Activated CD4-positive, CD25-positive, alpha-beta regulatory T cell treated with anti-CD3 and anti-CD28 coated beads, Interleukin-2, amount 50 U/mL, for 72 hours (primary cell): ENCODE data around the gene ASAP3.

Experiments used
- DNase-seq: peaks from one replicate; pipeline ENCODE4 v3.0.0; 2021

Gene ASAP3

DNA sequence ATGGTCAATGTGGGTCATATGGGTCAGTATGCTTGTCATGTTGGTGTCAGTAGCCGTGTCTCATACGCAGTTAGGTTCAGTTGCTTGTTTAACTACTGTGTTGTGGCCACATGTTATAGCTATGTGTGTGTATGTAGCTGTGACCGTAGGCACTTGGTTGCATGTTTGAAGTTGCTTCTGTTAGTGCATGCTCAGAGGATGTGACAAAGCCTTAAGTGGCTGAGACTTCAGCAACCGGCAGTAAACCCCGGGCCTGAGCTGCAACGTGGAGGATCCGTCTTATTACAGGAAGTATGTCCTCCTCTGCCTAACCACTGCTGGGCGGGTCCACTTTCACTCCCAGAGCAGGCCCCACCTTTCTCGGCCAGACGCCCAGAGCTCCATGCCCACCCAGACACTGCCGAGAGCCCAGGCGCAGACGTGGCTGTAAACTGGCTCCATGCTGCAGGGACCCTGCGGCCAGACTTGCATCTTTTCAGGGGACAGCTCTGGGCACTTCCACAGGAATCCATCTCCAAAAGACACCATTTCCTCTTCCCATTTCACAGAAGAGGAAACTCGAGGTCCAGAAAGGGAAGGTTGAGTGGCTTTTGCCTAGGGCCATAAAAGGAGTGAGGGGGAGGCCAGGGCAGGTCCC, 61.6 kb downstream of the ASAP3 start:
- DNase-seq: peak; percentile 43

DNA sequence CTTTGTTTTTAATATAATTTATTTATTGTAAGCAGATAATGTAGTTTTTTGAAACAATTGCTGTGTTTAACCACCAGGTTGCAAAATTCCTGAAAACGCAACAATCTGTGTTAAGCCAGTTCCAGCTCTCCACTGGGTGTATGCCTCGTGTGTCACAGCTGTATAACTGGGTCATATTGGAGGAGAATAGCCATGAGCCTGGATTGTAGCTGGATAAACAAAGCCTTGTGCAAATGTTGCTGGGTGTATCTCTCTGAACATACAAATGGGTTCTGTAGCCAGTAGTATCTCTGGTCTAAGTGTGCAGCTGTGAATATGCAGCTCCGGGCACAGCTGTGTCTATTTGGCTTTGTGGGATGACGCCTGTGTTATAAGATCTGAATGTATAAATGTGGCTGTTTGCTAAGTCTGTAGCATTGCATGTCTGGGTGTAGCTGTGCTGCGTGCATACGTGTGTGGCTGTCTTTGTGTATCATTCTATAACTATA, 62.2 kb downstream of the ASAP3 start:
- DNase-seq: no peak

DNA sequence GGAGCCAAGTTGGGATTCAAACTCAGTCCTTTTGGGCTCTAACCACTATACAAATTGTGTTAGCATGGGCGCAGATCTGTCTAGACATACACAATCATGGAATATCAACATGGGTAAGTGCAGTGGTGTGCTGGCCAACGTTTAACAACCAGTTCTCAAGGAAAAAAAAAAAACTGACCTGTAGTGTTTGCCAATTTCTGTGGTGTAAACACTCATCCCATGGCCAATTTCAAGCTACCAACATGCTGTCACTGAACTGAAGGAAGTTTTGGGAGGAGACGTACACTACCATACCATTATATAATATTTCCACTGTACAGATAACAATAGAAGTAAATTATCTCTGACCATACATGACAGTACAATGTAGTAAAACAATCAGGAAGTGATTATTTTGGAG, 62.6 kb downstream of the ASAP3 start:
- DNase-seq: no peak

- DNase-seq: no peak
Measured at GRCh38 chr1:23420778-23421177, 63.2 kb downstream of the ASAP3 start.

DNA sequence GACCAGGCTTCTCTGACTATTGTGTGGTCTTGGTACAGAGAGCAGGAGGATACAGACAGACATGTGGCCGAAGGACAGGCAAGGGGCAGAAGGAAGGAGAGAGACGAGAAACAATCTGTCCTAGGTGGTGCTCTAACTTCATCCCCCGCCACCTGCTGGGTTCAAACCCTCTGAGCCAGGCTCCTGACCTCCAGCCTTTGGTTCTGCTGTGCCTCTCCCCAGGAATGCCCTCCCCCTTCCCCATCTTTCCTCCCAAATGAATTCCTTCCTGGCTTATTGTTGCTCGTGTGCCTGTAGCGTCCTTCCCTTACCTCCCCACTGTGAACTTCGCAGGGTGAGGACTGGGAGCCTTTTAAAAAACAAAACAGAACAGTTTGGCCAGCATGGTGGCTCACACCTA, 64.8 kb downstream of the ASAP3 start:
- no peak for DNase-seq

DNA sequence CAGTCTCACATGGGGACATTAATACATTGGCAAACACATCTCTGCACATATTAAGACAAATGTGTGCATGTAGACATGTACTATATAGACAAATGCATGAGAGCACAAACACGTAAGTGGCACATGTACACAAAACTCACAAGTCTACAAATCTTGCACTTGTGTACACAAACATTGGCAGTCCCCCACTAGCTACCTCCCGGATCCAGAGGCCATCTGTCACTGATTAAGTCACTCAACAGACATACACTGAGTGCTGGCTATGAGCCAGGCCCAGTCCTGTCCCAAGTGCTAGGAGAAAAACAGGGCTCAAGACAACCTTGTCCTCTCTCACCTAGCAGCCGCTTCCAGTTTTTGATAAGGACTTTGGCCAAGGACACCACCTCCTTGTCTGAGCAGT, 66.4 kb downstream of the ASAP3 start:
- no peak for DNase-seq

DNA sequence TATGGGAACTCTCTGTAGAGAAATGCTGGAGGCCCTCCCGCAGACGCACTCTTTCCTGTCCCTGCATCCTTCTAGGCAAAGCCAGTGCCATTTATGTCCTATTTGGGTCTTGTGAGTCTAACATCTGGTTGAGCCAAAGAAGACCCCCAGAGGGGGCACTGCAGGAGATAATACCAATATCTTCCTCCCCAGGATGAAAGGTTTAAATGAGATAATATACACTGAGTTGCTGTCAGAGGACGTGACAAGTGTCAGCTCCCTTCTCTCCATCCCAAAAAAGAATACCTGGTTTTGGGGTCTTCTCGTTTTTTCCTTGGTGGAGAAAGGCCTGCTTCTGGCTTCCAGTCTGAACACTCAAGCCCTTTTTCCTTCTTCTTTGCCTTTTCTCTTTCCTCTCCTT, 67.0 kb downstream of the ASAP3 start:
- no peak for DNase-seq

GRCh38 chr1:23408797-23409290, 75.1 kb downstream of the ASAP3 start:
- DNase-seq: no peak

DNA sequence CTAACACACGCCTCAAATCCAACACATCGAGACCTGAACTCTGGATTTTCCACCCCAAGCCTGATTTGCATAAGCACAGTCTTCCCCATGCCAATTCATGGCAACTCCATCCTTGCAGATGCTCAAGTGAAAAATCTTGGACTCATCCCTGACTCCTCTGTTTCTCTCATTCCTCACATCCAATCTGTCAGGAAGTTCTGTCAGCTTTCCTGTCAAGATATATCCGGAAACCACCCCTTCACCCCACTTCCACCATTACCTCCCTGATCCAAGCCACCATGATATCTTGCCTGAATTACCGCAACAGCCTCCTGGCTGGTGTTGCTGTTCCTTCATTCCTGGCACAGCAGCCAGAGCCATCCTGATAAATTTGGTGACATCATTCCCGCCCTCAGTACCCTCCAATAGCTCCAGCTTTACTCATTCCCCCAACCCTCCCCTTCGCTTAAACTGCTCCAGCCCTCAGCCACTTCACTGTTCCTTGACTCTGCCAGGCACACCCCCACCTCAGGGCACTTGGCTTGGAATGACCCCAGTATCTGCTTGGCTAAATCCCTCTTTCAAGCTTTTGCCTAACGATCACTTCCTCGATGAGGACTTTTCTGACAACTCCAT, 76.9 kb downstream of the ASAP3 start:
- no peak for DNase-seq

DNA sequence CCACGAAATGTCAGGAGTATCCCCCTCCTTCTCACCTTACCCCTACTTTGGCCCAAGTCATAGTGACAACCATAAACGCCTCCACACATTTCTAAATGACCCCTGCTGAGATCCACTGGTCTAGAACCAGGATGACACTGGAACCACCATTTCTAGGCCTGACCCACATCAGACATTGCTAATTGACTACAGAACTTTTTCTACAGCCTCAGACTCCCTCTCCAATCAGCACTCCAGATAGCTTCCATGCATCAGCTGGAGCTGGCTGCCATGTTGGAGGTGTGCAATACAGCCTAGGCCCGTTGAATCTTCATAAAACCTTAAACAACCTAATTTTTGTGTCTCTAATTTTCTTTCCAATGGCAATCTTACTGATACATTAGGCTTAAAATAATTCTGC, 78.0 kb downstream of the ASAP3 start:
- no peak for DNase-seq

GRCh38 chr1:23403735-23404486, 80.1 kb downstream of the ASAP3 start:
- peak; percentile 90 for DNase-seq

DNA sequence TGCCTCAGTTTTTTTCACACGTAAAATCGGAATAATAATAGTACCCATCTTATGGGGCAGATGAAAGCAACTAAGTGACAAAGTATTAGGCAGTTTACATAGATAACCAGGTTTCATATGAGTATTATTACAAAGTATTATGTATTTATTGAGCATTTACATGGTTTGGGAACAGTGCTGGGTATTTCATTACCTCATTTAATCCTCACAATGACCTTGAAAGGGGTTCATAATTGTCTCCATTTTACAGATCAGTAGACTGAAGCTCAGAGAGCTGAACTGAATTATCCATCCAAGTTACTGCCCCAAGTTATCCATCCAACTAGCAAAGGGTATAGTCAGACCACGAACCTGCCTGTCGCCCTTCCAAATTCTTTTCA, 80.6 kb downstream of the ASAP3 start:
- no peak for DNase-seq

DNA sequence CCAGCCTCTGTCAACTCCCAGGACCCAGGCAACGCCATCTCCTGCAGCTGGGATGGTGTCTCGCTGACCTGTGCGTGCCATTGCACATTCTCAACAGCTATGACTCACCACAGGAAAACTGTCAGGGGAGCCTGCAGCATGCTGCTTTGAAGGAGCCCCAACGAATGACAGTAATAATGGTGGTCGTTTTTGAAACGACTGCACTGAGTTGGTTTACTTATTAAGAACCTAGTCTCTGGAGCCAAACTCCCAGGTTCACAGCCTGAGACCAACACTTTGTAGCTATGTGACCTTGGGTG, 81.0 kb downstream of the ASAP3 start:
- DNase-seq: no peak

DNA sequence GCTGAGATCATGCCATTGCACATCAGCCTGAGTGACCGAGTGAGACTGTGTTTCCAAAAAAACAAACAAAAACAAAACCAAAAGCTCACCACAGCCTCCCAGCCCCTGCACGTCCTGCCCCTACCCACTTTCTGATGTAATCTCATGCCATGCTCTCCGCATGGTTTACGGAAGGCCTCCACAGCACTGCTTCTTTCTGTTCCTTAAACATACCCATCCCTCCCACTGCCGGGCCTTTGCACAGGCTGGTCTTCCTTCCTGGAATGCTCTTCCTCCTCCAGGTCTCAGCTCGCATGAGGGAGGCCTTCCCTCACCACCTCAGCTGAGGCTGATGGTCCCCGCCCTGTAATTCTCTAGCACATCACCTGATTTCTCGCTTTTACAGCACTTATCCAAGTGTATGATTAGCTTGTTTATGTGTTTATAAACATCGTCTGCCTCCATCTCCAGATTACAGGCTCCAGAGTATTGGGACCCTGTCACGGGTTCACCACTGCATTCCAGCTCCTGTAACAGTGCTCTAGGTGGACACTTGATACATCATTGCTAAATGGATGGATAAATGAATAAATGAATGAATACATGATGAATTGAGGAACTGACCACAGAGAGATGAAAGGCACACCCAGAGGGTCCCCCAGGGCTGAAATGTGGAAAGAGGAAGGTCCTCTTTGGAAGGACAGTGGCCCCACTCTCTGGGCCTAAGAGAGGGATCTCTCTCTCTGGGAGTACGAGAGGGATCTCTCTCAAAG, 81.5 kb downstream of the ASAP3 start:
- no peak for DNase-seq

DNA sequence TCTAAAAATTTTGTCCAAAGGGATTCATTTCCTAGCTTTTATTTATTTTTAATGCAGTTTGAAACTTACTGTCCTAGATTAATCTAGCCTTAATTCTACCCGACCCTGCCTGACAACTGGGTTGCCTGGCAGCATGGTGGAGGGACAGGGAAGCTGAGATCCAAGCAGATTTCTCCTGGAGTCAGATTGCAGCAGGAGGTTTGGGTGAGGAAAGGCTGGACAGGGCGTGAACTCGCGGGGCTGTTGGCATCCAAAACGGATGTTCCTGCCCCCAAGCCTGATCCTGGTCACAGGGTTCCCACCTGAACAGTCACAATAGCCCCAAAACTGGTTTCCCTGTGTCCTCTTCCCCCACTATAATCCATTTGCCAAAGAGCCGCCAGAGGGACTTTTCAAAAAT, 82.7 kb downstream of the ASAP3 start:
- no peak for DNase-seq

DNA sequence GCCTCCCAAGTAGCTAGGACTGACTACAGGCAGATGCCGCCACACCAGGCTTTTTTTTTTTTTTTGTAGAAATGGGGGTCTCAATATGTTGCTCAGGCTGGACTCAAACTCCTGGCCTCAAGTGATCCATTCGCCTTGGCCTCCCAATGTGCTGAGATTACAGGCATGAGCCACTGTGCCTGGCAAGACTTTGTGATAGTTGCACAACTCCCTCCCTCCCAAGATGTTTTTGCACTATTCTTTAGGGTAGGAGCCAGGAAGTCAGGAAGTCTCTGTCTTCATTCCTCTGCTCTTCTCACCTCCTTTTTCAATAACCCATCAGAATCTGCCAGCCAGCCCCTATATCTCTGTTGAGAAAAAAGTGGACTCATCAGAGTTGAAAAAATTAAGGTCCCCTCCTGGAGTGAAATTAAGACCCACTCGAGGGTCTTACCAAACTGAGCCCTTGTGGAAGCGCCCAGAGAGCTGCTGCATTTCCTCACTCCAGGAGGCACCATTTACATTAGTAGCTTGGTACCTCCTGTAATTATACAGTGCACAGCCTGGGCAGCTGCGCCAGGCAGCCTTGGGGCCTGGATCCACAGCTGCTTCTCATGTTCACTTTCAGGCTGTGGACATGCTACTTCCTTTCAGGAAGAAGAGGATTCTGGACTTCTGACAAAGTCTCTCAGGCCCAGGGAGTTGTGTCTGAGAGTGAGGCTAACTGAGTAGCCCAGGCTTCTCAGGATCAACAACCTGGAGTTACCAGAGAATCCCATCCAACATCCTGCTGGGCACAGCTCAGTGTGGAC, 83.5 kb downstream of the ASAP3 start:
- no peak for DNase-seq

GRCh38 chr1:23399229-23399628, 84.8 kb downstream of the ASAP3 start:
- no peak for DNase-seq

DNA sequence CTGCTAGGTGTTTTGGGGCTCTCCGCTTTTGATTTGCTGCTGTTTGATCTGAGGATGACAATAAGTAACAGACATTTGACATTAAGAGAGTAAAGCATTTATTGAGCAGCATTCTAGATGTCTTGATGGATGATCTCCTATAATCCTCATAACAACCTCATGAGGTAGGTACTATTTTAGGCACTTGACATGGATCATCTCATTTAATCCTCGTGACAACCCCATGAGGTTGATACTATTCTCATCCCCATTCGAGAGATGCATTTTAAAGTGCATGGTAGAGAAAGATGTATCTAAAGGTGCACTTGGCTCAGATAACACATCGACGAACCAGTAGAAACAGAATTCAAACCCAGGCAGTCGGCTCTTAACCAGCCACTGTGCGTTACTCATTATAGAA, 86.1 kb downstream of the ASAP3 start:
- DNase-seq: no peak

GRCh38 chr1:23396380-23396779, 87.6 kb downstream of the ASAP3 start:
- no peak for DNase-seq

DNA sequence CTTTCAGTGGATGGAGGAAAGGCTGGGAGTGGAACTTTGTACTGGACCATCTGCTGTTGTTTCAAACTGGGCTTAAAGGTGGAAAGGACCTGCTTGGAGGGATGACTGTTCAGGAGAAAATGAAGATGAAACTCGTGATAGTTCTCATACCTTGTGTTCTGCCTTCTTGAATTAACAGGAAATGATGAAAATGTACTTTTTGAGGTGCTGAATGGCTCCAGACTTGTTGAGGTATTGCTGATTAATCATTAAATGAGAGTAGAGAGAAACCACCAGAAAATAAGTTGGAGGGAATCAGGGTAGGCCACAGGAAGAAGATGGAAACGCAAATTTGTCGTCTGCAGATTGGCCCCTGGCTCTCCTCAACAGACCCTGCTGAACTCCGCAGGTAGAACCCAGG, 88.1 kb downstream of the ASAP3 start:
- no peak for DNase-seq

- DNase-seq: no peak
Measured at GRCh38 chr1:23395154-23395724, 88.7 kb downstream of the ASAP3 start.

GRCh38 chr1:23394684-23395083, 89.3 kb downstream of the ASAP3 start:
- DNase-seq: no peak
